MG63 (cell line): Measurements from ENCODE around the gene YIPF1. TPM values are rescaled to one million over a fixed set of nuclear protein-coding genes. Genes with fewer than 3 reads are reported as not detected.
A peak's percentile ranks its signal among the peaks of the same experiment; 100 is the strongest.

ENCODE experiments used
- DNase-seq: peaks from one replicate; pipeline ENCODE4 v3.0.0-alpha.2; 2020
- H3K27me3 ChIP-seq: fragments of 250-450 bp; sonication (Bioruptor Pico); 2 replicates; pipeline ENCODE4 v1.5.1; 2020; ENCODE audit warnings: mild to moderate bottlenecking, moderate library complexity
- H3K36me3 ChIP-seq: fragments of 250-450 bp; sonication (Bioruptor Pico); 2 replicates; pipeline ENCODE4 v1.5.1; 2020; ENCODE audit warnings: mild to moderate bottlenecking, moderate library complexity
- H3K4me3 ChIP-seq: fragments of 250-450 bp; sonication (Bioruptor Pico); 2 replicates; pipeline ENCODE4 v1.5.1; 2020; ENCODE audit warnings: mild to moderate bottlenecking, moderate library complexity
- H3K9me3 ChIP-seq: fragments of 250-450 bp; sonication (Bioruptor Pico); 2 replicates; pipeline ENCODE4 v1.5.1; 2020; ENCODE audit warnings: mild to moderate bottlenecking, moderate library complexity
- total RNA-seq: library from RNA; depleted of rRNA; stranded (reverse); fragments of >200 nt; shearing (Covaris generic); gene quantifications from 2 replicates; pipeline ENCODE4 v1.2.3, GENCODE V29; 2014; ENCODE audit warnings: low replicate concordance

The YIPF1 gene
- total RNA-seq, 1 experiment from 2014 or later: 20.3 TPM

DNA sequence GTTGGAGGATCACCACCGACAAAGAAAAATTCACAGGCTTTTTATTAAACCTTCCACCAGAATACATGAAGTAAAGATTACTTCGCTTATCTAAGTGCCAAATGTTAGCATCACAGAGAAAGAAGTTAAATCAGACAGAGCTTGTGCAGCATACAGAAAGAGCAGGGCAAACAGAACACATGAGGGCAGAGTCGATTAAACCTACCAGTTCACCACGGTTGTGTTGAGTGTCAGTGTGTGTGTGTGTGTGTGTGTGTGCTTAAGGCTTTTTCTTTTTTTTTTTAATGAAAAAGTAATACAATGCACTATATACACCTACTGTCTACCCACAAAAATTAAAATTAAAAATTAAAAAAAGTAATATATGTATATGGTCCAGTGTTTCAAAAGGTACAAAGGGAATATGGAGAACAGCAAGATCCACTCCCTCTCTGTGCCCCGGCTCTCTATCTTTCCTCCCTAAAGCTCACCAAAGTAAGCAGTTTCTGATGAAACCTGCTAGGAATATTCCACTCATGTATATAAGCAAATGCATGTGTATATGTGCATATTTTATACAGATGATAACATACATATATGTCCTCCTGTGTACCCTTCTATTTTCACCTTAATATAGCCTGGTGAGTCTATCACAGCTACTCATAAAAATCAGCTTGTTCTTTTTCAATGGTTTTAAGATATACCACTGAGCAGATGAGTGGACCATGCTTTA lies 17.7 kb downstream of the YIPF1 start:
- no peaks in the 10 kb centered on the region for H3K9me3 ChIP-seq

GRCh38 chr1:53871221-53871620 lies 18.4 kb downstream of the YIPF1 start:
- DNase-seq: no peak
- Histone ChIP-seq H3K9me3 (no peaks in the 10 kb centered on the region), H3K4me3 (no peak overlapping the region), H3K27me3 (no peaks in the 10 kb centered on the region), H3K36me3 (no peaks in the 10 kb centered on the region; the same call in 1 of the 2 replicates)

More for the DNA sequence above, 17.7 kb downstream of the YIPF1 start:
- DNase-seq: no peak
- Histone ChIP-seq H3K27me3 (no peaks in the 10 kb centered on the region), H3K4me3 (no peak overlapping the region), H3K36me3 (no peaks in the 10 kb centered on the region; the same call in 1 of the 2 replicates)

DNA sequence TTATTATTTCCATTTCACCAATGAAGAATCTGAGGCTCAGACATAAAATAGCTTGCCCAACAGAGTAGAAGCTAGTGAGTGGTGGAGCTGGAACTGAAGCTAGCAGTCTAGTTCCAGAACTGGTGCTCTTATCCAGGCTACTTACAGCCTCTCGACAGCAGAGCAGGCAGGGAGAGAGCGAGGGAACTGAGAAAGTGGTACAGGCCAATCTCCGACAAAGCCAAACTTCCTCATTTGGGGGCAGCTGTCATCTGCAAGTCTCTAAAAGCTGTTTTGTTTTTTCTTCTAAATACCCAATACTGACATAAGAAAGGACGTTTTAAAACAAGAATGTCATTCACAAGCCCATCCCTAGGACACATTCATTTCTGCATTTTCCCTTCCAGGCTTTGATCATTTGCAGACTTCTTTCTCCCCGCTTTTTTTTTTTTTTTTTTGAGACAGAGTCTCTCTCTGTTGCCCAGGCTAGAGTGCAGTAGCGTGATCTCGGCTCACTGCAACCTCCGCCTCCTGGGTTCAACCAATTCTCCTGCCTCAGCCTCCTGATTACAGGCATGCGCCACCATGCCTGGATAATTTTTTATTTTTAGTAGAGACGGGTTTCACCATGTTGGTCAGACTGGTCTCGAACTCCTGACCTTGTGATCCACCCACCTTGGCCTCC lies 20.0 kb downstream of the YIPF1 start:
- Histone ChIP-seq H3K4me3 (no peak overlapping the region), H3K36me3 (no peaks in the 10 kb centered on the region; the same call in 1 of the 2 replicates), H3K9me3 (no peaks in the 10 kb centered on the region), H3K27me3 (no peaks in the 10 kb centered on the region)
- DNase-seq: no peak

DNA sequence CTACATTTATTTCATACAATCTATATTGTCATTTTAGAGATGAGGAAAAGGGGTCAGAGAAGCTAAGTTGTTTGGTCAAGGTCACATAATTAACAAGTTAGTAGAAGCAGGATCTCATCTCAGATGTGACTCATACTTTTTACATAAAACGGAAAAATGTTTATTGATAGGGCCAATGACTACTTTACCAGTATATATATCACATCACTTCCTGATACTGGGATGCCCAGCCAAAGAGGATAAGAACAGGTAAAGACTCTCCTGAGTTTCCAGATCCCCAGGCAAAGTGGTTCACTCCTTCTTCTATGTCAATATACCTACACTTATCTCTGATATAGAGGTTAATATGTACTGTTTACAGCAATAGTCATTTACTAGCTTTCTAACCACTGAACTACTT lies 21.0 kb downstream of the YIPF1 start:
- Histone ChIP-seq H3K4me3 (no peak overlapping the region), H3K36me3 (no peaks in the 10 kb centered on the region; the same call in 1 of the 2 replicates), H3K27me3 (no peaks in the 10 kb centered on the region), H3K9me3 (no peaks in the 10 kb centered on the region)
- DNase-seq: no peak

GRCh38 chr1:53862507-53862906 lies 27.1 kb downstream of the YIPF1 start:
- no peaks in the 10 kb centered on the region for H3K27me3 ChIP-seq
- no peaks in the 10 kb centered on the region; the same call in 1 of the 2 replicates for H3K36me3 ChIP-seq
- H3K4me3 ChIP-seq: no peak overlapping the region
- no peak for DNase-seq
- H3K9me3 ChIP-seq: no peaks in the 10 kb centered on the region

DNA sequence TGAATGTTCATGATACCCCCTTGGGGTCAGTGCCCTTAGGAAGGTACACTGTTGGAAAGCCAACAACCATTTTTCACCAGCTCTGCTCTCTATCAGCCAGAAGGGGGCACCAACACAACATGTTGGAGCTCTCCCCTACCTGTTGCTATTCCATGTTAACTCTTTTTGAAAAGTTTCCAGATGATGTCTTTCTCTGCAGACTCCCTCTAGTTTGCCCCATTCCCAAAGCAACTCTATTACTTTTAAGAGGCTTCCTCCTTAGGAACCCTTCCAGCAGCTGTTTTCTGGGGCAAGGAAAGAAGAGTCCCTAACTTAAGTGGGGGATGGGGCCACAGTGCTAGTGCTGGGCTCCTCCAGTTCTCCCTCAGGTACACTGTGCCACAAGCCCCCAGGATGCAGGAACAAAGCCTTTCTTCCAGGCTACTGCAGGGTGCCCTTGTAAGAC lies 28.6 kb downstream of the YIPF1 start:
- Histone ChIP-seq H3K36me3 (peaks cover 5% of the 10 kb centered on the region; the same call in 1 of the 2 replicates), H3K27me3 (no peaks in the 10 kb centered on the region), H3K9me3 (no peaks in the 10 kb centered on the region), H3K4me3 (no peak overlapping the region)
- DNase-seq: peak; percentile 28

DNA sequence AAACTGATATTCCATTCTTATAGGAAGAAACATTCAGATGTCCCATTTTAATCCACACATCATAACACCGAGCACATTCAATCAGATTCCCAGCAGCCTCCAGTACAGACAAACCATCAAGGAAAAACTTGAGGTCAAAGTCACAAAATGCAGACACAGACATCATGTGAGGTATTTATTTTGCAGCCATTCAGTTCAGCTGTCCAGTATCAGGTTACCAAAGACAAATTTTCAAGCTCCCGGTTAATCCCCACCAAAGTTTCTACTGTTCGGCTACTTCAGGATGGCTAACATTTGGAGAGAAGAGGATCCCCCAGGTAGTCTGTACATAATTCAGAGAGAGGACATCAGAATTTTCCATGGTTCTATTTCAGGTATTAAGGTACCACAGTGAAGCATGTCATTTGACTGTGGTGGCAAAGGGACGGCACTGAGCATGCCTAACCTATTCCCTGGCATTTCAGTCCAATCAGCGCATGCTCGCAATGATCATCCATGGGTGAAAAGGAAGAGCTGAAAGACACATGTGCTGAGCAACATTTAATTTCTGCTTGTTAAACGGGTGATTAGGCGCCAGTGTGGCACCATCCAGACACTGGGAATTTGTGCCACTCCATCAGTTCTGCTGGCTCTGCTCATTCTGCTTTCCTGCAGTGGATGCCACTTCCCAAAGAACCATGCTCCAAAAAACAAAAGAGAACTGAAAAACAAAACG lies 37.9 kb downstream of the YIPF1 start:
- Histone ChIP-seq H3K27me3 (no peaks in the 10 kb centered on the region), H3K9me3 (no peaks in the 10 kb centered on the region), H3K4me3 (no peak overlapping the region), H3K36me3 (no peaks in the 10 kb centered on the region; the same call in 1 of the 2 replicates)
- DNase-seq: no peak

DNA sequence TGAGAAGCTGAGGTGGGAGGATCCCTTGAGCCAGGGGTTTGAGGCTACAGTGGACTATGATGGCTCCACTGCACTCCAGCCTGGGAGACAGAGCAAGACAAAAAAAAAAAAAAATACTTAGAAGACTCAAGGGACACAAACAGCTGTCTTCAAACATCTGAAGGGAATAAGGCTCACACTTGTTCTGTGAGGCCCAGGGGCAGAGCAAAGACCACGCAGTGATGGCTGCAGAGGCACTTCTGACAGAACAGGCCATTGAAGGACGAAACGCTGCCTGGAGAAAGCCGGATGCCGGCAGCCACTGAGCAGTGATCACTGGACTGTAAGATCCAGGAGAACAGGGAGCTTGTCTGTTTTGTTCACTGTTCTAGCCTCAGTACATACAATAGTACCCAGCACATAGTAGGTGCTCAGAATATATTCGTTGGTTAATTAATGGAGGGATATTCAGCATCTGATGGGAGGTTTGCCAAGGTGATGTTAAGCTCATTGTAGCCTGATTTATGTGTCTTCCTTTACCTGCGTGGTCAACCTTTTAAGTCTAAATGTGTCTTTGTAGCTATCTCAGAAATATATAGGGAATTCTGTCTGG lies 39.4 kb downstream of the YIPF1 start:
- Histone ChIP-seq H3K36me3 (no peaks in the 10 kb centered on the region; the same call in 1 of the 2 replicates), H3K4me3 (no peak overlapping the region), H3K27me3 (no peaks in the 10 kb centered on the region)

DNA sequence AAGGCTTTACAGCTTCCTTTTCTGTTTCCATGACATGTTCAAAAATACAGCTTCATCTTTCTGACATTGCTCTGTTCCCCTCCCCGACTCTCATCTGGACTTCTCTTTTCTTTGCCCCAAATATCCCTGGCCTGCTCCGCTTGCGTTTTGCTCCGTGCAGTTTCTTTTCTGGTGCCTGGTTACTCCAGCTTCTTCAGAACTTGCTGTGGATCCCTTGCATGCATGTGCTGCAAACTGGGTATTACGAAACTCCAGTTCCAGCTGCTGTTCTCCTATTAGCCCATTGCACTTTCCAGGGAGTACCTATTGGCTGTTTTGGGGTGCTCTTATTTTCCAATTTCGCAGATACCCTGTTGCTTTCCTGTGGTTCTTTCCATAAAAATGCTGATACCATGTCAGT lies 41.6 kb downstream of the YIPF1 start:
- no peak for DNase-seq
- Histone ChIP-seq H3K27me3 (no peaks in the 10 kb centered on the region), H3K36me3 (no peaks in the 10 kb centered on the region; the same call in 1 of the 2 replicates), H3K9me3 (no peaks in the 10 kb centered on the region), H3K4me3 (no peak overlapping the region)

More for the DNA sequence above, 39.4 kb downstream of the YIPF1 start:
- H3K9me3 ChIP-seq: no peaks in the 10 kb centered on the region
- DNase-seq: no peak

- H3K9me3 ChIP-seq: peaks cover 2% of the 10 kb centered on the region; the same call in 1 of the 2 replicates
- no peak overlapping the region for H3K4me3 ChIP-seq
- no peaks in the 10 kb centered on the region for H3K36me3 ChIP-seq
- no peak for DNase-seq
- no peaks in the 10 kb centered on the region for H3K27me3 ChIP-seq
Observed at GRCh38 chr1:53842347-53842746, 47.2 kb downstream of the YIPF1 start.

GRCh38 chr1:53838654-53838974 lies 51.0 kb downstream of the YIPF1 start:
- Histone ChIP-seq H3K9me3 (peaks cover 2% of the 10 kb centered on the region; the same call in 1 of the 2 replicates), H3K36me3 (peaks cover 10% of the 10 kb centered on the region), H3K27me3 (no peaks in the 10 kb centered on the region), H3K4me3 (peak overlapping the region; percentile 70)
- DNase-seq: no peak

GRCh38 chr1:53837924-53838653 lies 51.5 kb downstream of the YIPF1 start, which contains the start of gene NDC1:
TSS of gene NDC1 (minus strand) at chr1:53838296. CDS start at chr1:53838261, 35 bp downstream.
- peak within 1 kb of the TSS; percentile 70 for H3K4me3 ChIP-seq
- H3K27me3 ChIP-seq: no peaks in the 10 kb centered on the region
- peaks cover 11% of the 10 kb centered on the region for H3K36me3 ChIP-seq
- peak; percentile 92 for DNase-seq
- H3K9me3 ChIP-seq: peaks cover 2% of the 10 kb centered on the region; the same call in 1 of the 2 replicates

GRCh38 chr1:53837646-53837923 lies 52.0 kb downstream of the YIPF1 start:
- Histone ChIP-seq H3K27me3 (no peaks in the 10 kb centered on the region), H3K36me3 (peaks cover 15% of the 10 kb centered on the region), H3K4me3 (peak overlapping the region; percentile 70), H3K9me3 (peaks cover 2% of the 10 kb centered on the region; the same call in 1 of the 2 replicates)
- no peak for DNase-seq

GRCh38 chr1:53835491-53835890 lies 54.1 kb downstream of the YIPF1 start:
- Histone ChIP-seq H3K27me3 (no peaks in the 10 kb centered on the region), H3K4me3 (peak overlapping the region; percentile 4), H3K36me3 (peaks cover 27% of the 10 kb centered on the region), H3K9me3 (no peaks in the 10 kb centered on the region)
- DNase-seq: no peak

GRCh38 chr1:53834776-53835175 lies 54.8 kb downstream of the YIPF1 start:
- no peaks in the 10 kb centered on the region for H3K27me3 ChIP-seq
- no peak overlapping the region for H3K4me3 ChIP-seq
- H3K36me3 ChIP-seq: peaks cover 32% of the 10 kb centered on the region
- no peaks in the 10 kb centered on the region for H3K9me3 ChIP-seq
- DNase-seq: no peak

DNA sequence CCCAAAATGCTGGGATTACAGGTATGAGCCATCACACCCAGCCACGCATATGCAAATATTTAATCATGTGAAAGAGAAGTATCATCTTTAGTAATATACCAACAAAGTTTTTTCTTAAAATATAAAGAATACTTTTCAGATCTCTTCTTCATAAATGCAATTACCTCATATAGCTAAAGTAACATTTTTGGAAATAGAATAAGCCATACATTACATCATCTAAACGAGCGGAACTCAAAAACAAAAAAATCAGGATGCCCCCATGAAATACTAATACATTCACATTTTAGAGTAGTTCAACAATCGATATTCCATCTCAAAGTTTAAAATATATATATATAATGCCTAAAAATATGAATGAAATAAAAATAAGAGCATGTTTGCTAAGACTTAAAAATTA lies 56.2 kb downstream of the YIPF1 start:
- H3K4me3 ChIP-seq: no peak overlapping the region
- H3K36me3 ChIP-seq: peaks cover 45% of the 10 kb centered on the region
- no peak for DNase-seq
- no peaks in the 10 kb centered on the region for H3K27me3 ChIP-seq
- no peaks in the 10 kb centered on the region for H3K9me3 ChIP-seq
